Duodenal mucosa (tissue), 2 donors: ENCODE data around the gene GAS7.

Experiments used
- H3K27ac ChIP-seq: one replicate; pipeline ENCODE4 v1.7.0; 2013; ENCODE audit warnings: low read depth, low read length
- H3K27me3 ChIP-seq, 2 donors: one replicate each; pipeline ENCODE4 v1.7.0; 2013; ENCODE audit warnings: low read length in 2 of 2, control low read depth in 1 of 2; ENCODE audit not compliant: insufficient read depth in 2 of 2, control insufficient read depth in 1 of 2
- H3K36me3 ChIP-seq, 2 donors: one replicate each; pipeline ENCODE4 v1.7.0; 2013; ENCODE audit warnings: low read length in 2 of 2, control low read depth in 1 of 2; ENCODE audit not compliant: insufficient read depth in 2 of 2, control insufficient read depth in 1 of 2
- H3K4me1 ChIP-seq, 2 donors: one replicate each; pipeline ENCODE4 v1.7.0; 2013; ENCODE audit warnings: low read length in 2 of 2, control low read depth in 1 of 2; ENCODE audit not compliant: insufficient read depth in 2 of 2, control insufficient read depth in 1 of 2
- H3K4me3 ChIP-seq, 2 donors: one replicate each; pipeline ENCODE4 v1.7.0; 2013; ENCODE audit warnings: low read length in 2 of 2, low read depth in 1 of 2
- H3K9ac ChIP-seq, 2 donors: one replicate each; pipeline ENCODE4 v1.7.0; 2013; ENCODE audit warnings: low read length in 2 of 2, low read depth in 1 of 2
- H3K9me3 ChIP-seq, 2 donors: one replicate each; pipeline ENCODE4 v1.7.0; 2013; ENCODE audit warnings: low read length in 2 of 2, control low read depth in 1 of 2; ENCODE audit not compliant: control insufficient read depth in 1 of 2

The GAS7 gene

GRCh38 chr17:10116267-10116666 lies 82.1 kb downstream of the GAS7 start:
- Histone ChIP-seq H3K4me3 (no peak overlapping the region), H3K4me1 (peaks cover 35 to 39% of the 10 kb centered on the region in 2 donors), H3K36me3 (no peaks in the 10 kb centered on the region), H3K27me3 (no peaks in the 10 kb centered on the region), H3K27ac (no peak overlapping the region), H3K9me3 (no peaks in the 10 kb centered on the region), H3K9ac (no peak overlapping the region)

- no peak overlapping the region for H3K9ac ChIP-seq
- H3K4me3 ChIP-seq: peak overlapping the region; percentile 24 to 39
- H3K9me3 ChIP-seq: no peaks in the 10 kb centered on the region
- H3K27ac ChIP-seq: no peak overlapping the region
- H3K27me3 ChIP-seq: no peaks in the 10 kb centered on the region
- H3K36me3 ChIP-seq: no peaks in the 10 kb centered on the region
- H3K4me1 ChIP-seq: peaks cover 34 to 37% of the 10 kb centered on the region in 2 donors
Measured at GRCh38 chr17:10115536-10115932, 82.9 kb downstream of the GAS7 start.

GRCh38 chr17:10114931-10115535 lies 83.4 kb downstream of the GAS7 start:
- Histone ChIP-seq H3K9me3 (no peaks in the 10 kb centered on the region), H3K9ac (peak overlapping the region in 1 of 2 donors; percentile 23), H3K4me1 (peaks cover 29 to 32% of the 10 kb centered on the region in 2 donors), H3K36me3 (no peaks in the 10 kb centered on the region), H3K27ac (peak overlapping the region; percentile 81), H3K4me3 (peak overlapping the region; percentile 24 to 39), H3K27me3 (no peaks in the 10 kb centered on the region)

GRCh38 chr17:10112962-10113361 lies 85.4 kb downstream of the GAS7 start:
- Histone ChIP-seq H3K27me3 (no peaks in the 10 kb centered on the region), H3K27ac (no peak overlapping the region), H3K4me1 (peaks cover 15 to 17% of the 10 kb centered on the region in 2 donors), H3K9ac (no peak overlapping the region), H3K9me3 (no peaks in the 10 kb centered on the region), H3K4me3 (no peak overlapping the region), H3K36me3 (no peaks in the 10 kb centered on the region)

- H3K4me1 ChIP-seq: peaks cover 13 to 21% of the 10 kb centered on the region in 2 donors
- H3K4me3 ChIP-seq: no peak overlapping the region
- no peaks in the 10 kb centered on the region for H3K36me3 ChIP-seq
- H3K27ac ChIP-seq: no peak overlapping the region
- no peaks in the 10 kb centered on the region for H3K9me3 ChIP-seq
- no peak overlapping the region for H3K9ac ChIP-seq
- no peaks in the 10 kb centered on the region for H3K27me3 ChIP-seq
Measured at GRCh38 chr17:10111907-10112452, 86.4 kb downstream of the GAS7 start.

- no peaks in the 10 kb centered on the region for H3K36me3 ChIP-seq
- H3K9me3 ChIP-seq: no peaks in the 10 kb centered on the region
- no peak overlapping the region for H3K4me3 ChIP-seq
- H3K9ac ChIP-seq: no peak overlapping the region
- H3K27me3 ChIP-seq: no peaks in the 10 kb centered on the region
- H3K4me1 ChIP-seq: peaks cover 0 to 7% of the 10 kb centered on the region in 2 donors
- no peak overlapping the region for H3K27ac ChIP-seq
Measured at GRCh38 chr17:10109146-10109545, 89.3 kb downstream of the GAS7 start.

- Histone ChIP-seq H3K9me3 (no peaks in the 10 kb centered on the region), H3K4me3 (no peak overlapping the region), H3K27me3 (no peaks in the 10 kb centered on the region), H3K9ac (no peak overlapping the region), H3K27ac (no peak overlapping the region), H3K36me3 (no peaks in the 10 kb centered on the region), H3K4me1 (peaks cover 0 to 6% of the 10 kb centered on the region in 2 donors)
Measured at GRCh38 chr17:10107316-10108165, 90.9 kb downstream of the GAS7 start.

- Histone ChIP-seq H3K4me1 (peaks cover 0 to 6% of the 10 kb centered on the region in 2 donors), H3K27me3 (no peaks in the 10 kb centered on the region), H3K4me3 (no peak overlapping the region), H3K27ac (no peak overlapping the region), H3K9me3 (no peaks in the 10 kb centered on the region), H3K9ac (no peak overlapping the region), H3K36me3 (no peaks in the 10 kb centered on the region)
Measured at GRCh38 chr17:10106067-10106466, 92.3 kb downstream of the GAS7 start.

GRCh38 chr17:10105513-10106001 lies 92.8 kb downstream of the GAS7 start:
- Histone ChIP-seq H3K27ac (no peak overlapping the region), H3K36me3 (no peaks in the 10 kb centered on the region), H3K9me3 (no peaks in the 10 kb centered on the region), H3K27me3 (no peaks in the 10 kb centered on the region), H3K4me3 (no peak overlapping the region), H3K4me1 (peaks cover 0 to 6% of the 10 kb centered on the region in 2 donors), H3K9ac (no peak overlapping the region)

- Histone ChIP-seq H3K36me3 (no peaks in the 10 kb centered on the region), H3K9ac (no peak overlapping the region), H3K4me1 (peaks cover 0 to 10% of the 10 kb centered on the region in 2 donors), H3K4me3 (no peak overlapping the region), H3K9me3 (no peaks in the 10 kb centered on the region), H3K27me3 (no peaks in the 10 kb centered on the region), H3K27ac (no peak overlapping the region)
Measured at GRCh38 chr17:10103712-10104111, 94.7 kb downstream of the GAS7 start.
